ENCODE results near the gene GOLPH3L.
"Not testable (repeated sequence)": the region's sequence is repeated elsewhere in the genome, so short reads cannot be mapped to it uniquely, and the experiment has no call there.

GOLPH3L gene

DNA sequence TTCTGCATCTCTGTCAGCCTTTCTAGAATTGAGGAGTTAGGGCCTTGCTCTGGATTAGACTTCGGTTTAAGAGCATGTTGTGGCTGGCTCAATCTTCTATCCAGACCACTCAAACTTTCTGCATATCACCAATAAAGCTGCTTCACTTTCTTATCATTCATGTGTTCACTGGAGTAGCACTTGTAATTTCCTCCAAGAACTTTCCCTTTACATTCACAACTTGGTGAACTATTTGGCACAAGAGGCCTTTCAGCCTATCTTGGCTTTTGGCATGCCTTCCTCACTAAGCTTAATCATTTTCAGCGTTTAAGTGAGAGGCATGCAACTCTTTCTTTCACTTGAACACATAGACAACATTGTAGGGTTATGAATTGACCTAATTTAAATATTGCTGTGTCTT lies 27.4 kb upstream of the GOLPH3L start:
- no peak for ATAC-seq
- no peak for TF ChIP-seq BACH2 (CRISPR knock-in tag; IDR thresholded peaks at IDR 0.05; ENCODE audit: borderline replicate concordance)

DNA sequence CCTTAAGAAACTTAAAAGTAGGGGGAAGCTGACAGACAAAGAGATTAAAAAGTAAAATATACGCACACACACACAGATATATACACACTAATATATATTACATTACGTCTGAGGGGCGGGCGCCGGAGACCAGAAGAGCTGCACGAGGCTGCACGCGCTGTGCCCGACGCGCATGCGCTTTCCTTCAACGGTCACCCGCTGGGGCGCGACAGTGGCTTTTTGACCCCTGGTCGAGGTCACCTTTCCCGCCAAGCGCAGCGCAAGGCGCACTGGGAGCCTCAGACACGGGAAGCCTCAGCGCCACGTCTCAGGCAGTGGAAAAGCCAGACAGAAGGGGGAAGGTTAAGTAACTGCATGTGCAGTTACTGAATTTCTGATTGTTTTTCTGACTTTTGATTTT lies 23.7 kb upstream of the GOLPH3L start, which contains the start of gene HORMAD1:
TSS of gene HORMAD1 (minus strand) at position 193 of the 400 bp plus-strand sequence. CDS start 1,390 bp downstream, outside the sequence.
- no peak for ATAC-seq
- TF ChIP-seq ZNF565 (CRISPR knock-in tag; conservative IDR thresholded peaks at IDR 0.05; ENCODE audit: low read depth) (no peak), SNAI2 (CRISPR knock-in tag; IDR thresholded peaks at IDR 0.05) (no peak), ZNF8 (CRISPR knock-in tag; IDR thresholded peaks at IDR 0.05) (no peak)
- TF ChIP-seq, protein P1, sequence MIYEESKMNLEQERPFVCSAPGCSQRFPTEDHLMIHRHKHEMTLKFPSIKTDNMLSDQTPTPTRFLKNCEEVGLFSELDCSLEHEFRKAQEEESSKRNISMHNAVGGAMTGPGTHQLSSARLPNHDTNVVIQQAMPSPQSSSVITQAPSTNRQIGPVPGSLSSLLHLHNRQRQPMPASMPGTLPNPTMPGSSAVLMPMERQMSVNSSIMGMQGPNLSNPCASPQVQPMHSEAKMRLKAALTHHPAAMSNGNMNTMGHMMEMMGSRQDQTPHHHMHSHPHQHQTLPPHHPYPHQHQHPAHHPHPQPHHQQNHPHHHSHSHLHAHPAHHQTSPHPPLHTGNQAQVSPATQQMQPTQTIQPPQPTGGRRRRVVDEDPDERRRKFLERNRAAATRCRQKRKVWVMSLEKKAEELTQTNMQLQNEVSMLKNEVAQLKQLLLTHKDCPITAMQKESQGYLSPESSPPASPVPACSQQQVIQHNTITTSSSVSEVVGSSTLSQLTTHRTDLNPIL (CRISPR knock-in tag; IDR thresholded peaks at IDR 0.05; ENCODE audit: low read depth), result no peak

DNA sequence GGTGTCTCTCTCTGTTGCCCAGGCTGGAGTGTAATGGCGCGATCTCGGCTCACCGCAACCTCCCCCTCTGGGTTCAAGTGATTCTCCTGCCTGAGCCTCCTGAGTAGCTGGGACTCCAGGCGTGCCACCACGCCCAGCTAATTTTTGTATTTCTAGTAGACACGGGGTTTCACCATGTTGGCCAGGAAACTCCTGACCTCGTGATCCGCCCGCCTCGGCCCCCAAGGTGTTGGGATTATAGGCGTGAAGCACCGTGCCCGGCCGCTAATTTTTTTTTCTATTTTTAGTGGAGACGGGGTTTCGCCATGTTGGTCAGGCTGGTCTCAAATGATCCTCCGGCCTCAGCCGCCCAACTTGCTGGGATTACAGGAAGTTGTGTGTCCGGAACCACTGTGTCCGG lies 23.1 kb upstream of the GOLPH3L start:
- TF ChIP-seq, protein P1 (CRISPR knock-in tag; IDR thresholded peaks at IDR 0.05; ENCODE audit: low read depth), result no peak
- no peak for ATAC-seq

DNA sequence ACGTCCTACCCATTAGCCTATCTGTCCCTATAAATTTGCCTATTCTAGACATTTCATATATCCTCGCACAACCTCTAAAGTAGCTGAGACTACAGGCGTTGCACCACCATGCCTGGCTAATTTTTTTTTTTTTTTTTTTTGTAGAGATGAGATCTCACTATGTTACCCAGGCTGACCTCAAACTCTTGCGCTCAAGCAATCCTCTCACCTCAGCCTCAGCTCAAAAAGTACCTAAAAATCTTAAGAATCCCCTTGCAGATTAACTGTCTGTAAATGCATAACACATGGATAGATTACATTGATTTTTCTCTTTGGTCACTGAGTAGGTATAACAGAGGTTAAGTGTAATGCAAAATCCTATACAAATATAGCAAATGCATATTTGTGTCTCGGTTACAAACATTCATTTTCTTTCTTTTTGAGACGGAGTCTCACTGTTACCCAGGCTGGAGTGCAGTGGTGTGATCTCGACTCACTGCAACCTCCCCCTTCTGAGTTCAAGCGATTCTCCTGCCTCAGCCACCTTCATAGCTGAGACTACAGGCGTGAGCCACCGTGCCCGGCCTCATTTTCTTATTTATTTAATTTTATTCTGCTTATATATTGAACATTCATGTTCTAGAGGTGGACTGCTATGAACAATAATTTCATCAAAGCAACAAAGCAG lies 21.4 kb upstream of the GOLPH3L start:
- TF ChIP-seq TCF4 (CRISPR knock-in tag; IDR thresholded peaks at IDR 0.05; ENCODE audit: borderline replicate concordance), result no peak
- no peak for TF ChIP-seq ESRRG (CRISPR knock-in tag; IDR thresholded peaks at IDR 0.05)
- TF ChIP-seq ISL1 (CRISPR knock-in tag; IDR thresholded peaks at IDR 0.05), result no peak
- TF ChIP-seq, protein P2, sequence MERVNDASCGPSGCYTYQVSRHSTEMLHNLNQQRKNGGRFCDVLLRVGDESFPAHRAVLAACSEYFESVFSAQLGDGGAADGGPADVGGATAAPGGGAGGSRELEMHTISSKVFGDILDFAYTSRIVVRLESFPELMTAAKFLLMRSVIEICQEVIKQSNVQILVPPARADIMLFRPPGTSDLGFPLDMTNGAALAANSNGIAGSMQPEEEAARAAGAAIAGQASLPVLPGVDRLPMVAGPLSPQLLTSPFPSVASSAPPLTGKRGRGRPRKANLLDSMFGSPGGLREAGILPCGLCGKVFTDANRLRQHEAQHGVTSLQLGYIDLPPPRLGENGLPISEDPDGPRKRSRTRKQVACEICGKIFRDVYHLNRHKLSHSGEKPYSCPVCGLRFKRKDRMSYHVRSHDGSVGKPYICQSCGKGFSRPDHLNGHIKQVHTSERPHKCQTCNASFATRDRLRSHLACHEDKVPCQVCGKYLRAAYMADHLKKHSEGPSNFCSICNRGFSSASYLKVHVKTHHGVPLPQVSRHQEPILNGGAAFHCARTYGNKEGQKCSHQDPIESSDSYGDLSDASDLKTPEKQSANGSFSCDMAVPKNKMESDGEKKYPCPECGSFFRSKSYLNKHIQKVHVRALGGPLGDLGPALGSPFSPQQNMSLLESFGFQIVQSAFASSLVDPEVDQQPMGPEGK (CRISPR knock-in tag; IDR thresholded peaks at IDR 0.05; ENCODE audit: borderline replicate concordance), result no peak
- no peak for TF ChIP-seq ARNTL (CRISPR knock-in tag; IDR thresholded peaks at IDR 0.05; ENCODE audit: borderline replicate concordance, low read depth)
- TF ChIP-seq, protein P3, sequence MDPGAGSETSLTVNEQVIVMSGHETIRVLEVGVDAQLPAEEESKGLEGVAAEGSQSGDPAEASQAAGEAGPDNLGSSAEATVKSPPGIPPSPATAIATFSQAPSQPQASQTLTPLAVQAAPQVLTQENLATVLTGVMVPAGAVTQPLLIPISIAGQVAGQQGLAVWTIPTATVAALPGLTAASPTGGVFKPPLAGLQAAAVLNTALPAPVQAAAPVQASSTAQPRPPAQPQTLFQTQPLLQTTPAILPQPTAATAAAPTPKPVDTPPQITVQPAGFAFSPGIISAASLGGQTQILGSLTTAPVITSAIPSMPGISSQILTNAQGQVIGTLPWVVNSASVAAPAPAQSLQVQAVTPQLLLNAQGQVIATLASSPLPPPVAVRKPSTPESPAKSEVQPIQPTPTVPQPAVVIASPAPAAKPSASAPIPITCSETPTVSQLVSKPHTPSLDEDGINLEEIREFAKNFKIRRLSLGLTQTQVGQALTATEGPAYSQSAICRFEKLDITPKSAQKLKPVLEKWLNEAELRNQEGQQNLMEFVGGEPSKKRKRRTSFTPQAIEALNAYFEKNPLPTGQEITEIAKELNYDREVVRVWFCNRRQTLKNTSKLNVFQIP (CRISPR knock-in tag; IDR thresholded peaks at IDR 0.05; ENCODE audit: borderline replicate concordance, low read depth), result no peak
- TF ChIP-seq BACH2 (CRISPR knock-in tag; IDR thresholded peaks at IDR 0.05; ENCODE audit: borderline replicate concordance), result no peak
- no peak for TF ChIP-seq ZNF8 (CRISPR knock-in tag; IDR thresholded peaks at IDR 0.05)
- TF ChIP-seq ZC3H10 (CRISPR knock-in tag; IDR thresholded peaks at IDR 0.05), result no peak
- TF ChIP-seq, protein P4, sequence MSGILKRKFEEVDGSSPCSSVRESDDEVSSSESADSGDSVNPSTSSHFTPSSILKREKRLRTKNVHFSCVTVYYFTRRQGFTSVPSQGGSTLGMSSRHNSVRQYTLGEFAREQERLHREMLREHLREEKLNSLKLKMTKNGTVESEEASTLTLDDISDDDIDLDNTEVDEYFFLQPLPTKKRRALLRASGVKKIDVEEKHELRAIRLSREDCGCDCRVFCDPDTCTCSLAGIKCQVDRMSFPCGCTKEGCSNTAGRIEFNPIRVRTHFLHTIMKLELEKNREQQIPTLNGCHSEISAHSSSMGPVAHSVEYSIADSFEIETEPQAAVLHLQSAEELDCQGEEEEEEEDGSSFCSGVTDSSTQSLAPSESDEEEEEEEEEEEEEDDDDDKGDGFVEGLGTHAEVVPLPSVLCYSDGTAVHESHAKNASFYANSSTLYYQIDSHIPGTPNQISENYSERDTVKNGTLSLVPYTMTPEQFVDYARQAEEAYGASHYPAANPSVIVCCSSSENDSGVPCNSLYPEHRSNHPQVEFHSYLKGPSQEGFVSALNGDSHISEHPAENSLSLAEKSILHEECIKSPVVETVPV (CRISPR knock-in tag; IDR thresholded peaks at IDR 0.05), result no peak
- no peak for ATAC-seq

DNA sequence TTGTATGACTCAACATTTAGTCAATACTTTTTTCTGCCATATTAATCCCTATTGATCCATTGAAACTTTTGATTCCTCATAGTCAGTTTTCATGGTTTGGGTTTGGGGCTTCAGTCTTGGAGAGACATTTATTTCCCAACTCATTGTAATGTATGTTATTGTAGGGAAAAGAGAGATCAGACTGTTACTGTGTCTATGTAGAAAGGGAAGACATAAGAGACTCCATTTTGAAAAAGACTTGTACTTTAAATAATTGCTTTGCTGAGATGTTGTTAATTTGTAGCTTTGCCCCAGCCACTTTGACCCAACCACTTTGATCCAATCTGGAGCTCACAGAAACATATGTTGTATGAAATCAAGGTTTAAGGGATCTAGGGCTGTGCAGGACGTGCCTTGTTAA lies 12.1 kb upstream of the GOLPH3L start:
- not testable (repeated sequence) for ATAC-seq

DNA sequence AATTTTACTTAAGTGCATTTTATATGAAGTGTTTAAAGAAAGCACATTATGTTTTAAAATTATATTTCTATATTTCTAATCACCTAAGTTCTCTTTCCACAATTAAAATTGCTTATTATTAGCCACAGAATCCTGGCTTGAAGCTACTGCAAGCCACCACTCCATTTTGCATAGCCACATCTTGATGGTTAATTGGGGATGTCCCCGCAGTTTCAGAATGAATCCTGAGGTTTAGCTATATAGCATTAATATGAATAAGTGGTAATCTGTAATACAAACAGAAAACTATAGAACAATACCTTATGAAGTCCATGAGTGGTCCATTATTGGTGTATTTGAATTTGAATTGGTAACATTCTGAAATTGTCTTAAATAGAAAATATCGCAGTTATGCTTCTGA lies 11.6 kb upstream of the GOLPH3L start:
- ATAC-seq, result no peak
- TF ChIP-seq SNAI2 (CRISPR knock-in tag; IDR thresholded peaks at IDR 0.05) (no peak), ZNF70 (CRISPR knock-in tag; IDR thresholded peaks at IDR 0.05) (no peak), TOX (CRISPR knock-in tag; IDR thresholded peaks at IDR 0.05; ENCODE audit: borderline replicate concordance) (no peak), ARNTL (CRISPR knock-in tag; IDR thresholded peaks at IDR 0.05; ENCODE audit: borderline replicate concordance, low read depth) (no peak), ZFP30 (CRISPR knock-in tag; IDR thresholded peaks at IDR 0.05) (no peak)

All from SK-N-SH treated with all-trans-retinoic acid at 6 μM for 48 hours (cell line).